ENCODE results near the gene BMP6. TPM values are rescaled to one million over a fixed set of nuclear protein-coding genes. Genes with fewer than 3 reads are reported as not detected.

BMP6 gene
- polyA plus RNA-seq, 1 experiment, result 0.77 TPM

GRCh38 chr6:7770601-7771000, 44.7 kb downstream of the BMP6 start:
- no peaks in the 10 kb centered on the region for H3K27me3 ChIP-seq (ENCODE audit: control insufficient read depth, insufficient read depth, low read length)
- CTCF ChIA-PET, result interaction anchor here (0.6 to 0.7 kb wide), 2 partner anchors 20 to 48 kb away, joined by 3 to 6 read pairs; no protein-coding TSS in a partner anchor
- POLR2A ChIA-PET, result interaction anchor here (0.6 to 0.7 kb wide), 3 partner anchors 29 to 293 kb away, joined by 3 to 5 read pairs (median 4); no protein-coding TSS in a partner anchor
- no peak overlapping the region for H3K27ac ChIP-seq (ENCODE audit: low read depth, low read length)
- H3K9me3 ChIP-seq (ENCODE audit: control insufficient read depth, insufficient read depth, low read length), result no peaks in the 10 kb centered on the region; the same call in 1 of the 2 replicates
- TF ChIP-seq CTCF (IDR thresholded peaks at IDR 0.05; ENCODE audit: low read depth, low read length), result no peak
- no peak overlapping the region for H3K4me3 ChIP-seq (ENCODE audit: low read depth, low read length)
- no peak for DNase-seq (ENCODE audit: low read depth, low spot score)

GRCh38 chr6:7773322-7773721, 47.4 kb downstream of the BMP6 start:
- TF ChIP-seq CTCF (IDR thresholded peaks at IDR 0.05; ENCODE audit: low read depth, low read length), result no peak
- CTCF ChIA-PET, result no interaction called here
- Histone ChIP-seq H3K9me3 (ENCODE audit: control insufficient read depth, insufficient read depth, low read length) (no peaks in the 10 kb centered on the region), H3K4me3 (ENCODE audit: low read depth, low read length) (no peak overlapping the region), H3K27me3 (ENCODE audit: control insufficient read depth, insufficient read depth, low read length) (no peaks in the 10 kb centered on the region), H3K27ac (ENCODE audit: low read depth, low read length) (no peak overlapping the region)
- POLR2A ChIA-PET, result no interaction called here
- no peak for DNase-seq (ENCODE audit: low read depth, low spot score)

GRCh38 chr6:7773914-7774313, 48.0 kb downstream of the BMP6 start:
- TF ChIP-seq CTCF (IDR thresholded peaks at IDR 0.05; ENCODE audit: low read depth, low read length), result no peak
- ChIA-PET POLR2A (no interaction called here), CTCF (no interaction called here)
- H3K27me3 ChIP-seq (ENCODE audit: control insufficient read depth, insufficient read depth, low read length), result no peaks in the 10 kb centered on the region
- H3K27ac ChIP-seq (ENCODE audit: low read depth, low read length), result no peak overlapping the region
- H3K9me3 ChIP-seq (ENCODE audit: control insufficient read depth, insufficient read depth, low read length), result no peaks in the 10 kb centered on the region
- no peak overlapping the region for H3K4me3 ChIP-seq (ENCODE audit: low read depth, low read length)
- DNase-seq (ENCODE audit: low read depth, low spot score), result no peak

- DNase-seq (ENCODE audit: low read depth, low spot score), result no peak
- Histone ChIP-seq H3K9me3 (ENCODE audit: control insufficient read depth, insufficient read depth, low read length) (no peaks in the 10 kb centered on the region), H3K4me3 (ENCODE audit: low read depth, low read length) (no peak overlapping the region), H3K27me3 (ENCODE audit: control insufficient read depth, insufficient read depth, low read length) (peaks cover 3% of the 10 kb centered on the region), H3K27ac (ENCODE audit: low read depth, low read length) (no peak overlapping the region)
- POLR2A ChIA-PET, result no interaction called here
- no peak for TF ChIP-seq CTCF (IDR thresholded peaks at IDR 0.05; ENCODE audit: low read depth, low read length)
- CTCF ChIA-PET, result interaction anchor here (1.3 kb wide), 1 partner anchor 29 kb away, joined by 3 read pairs; no protein-coding TSS in a partner anchor
Observed at GRCh38 chr6:7776509-7776908, 50.6 kb downstream of the BMP6 start.

- no peaks in the 10 kb centered on the region for H3K9me3 ChIP-seq (ENCODE audit: control insufficient read depth, insufficient read depth, low read length)
- H3K4me3 ChIP-seq (ENCODE audit: low read depth, low read length), result no peak overlapping the region
- DNase-seq (ENCODE audit: low read depth, low spot score), result no peak
- no peak for TF ChIP-seq CTCF (IDR thresholded peaks at IDR 0.05; ENCODE audit: low read depth, low read length)
- no peak overlapping the region for H3K27ac ChIP-seq (ENCODE audit: low read depth, low read length)
- H3K27me3 ChIP-seq (ENCODE audit: control insufficient read depth, insufficient read depth, low read length), result peaks cover 3% of the 10 kb centered on the region
- ChIA-PET CTCF (interaction anchor here (1.3 kb wide), 1 partner anchor 29 kb away, joined by 3 read pairs; no protein-coding TSS in a partner anchor), POLR2A (no interaction called here)
Observed at GRCh38 chr6:7777074-7777473, 51.2 kb downstream of the BMP6 start.

Data from AG04450 (cell line).